HG03097 (cell line): ENCODE measurements around the gene KIAA1671.

ENCODE experiments used
- ATAC-seq: cut with Tn5 transposase; IDR thresholded peaks from one replicate; pipeline ENCODE4 v1.9.1; 2021; ENCODE audit not compliant: unreplicated experiment, low FRiP score

Gene KIAA1671

GRCh38 chr22:24950272-24950902 is 2.1 kb upstream of the KIAA1671 start:
- no peak for ATAC-seq

GRCh38 chr22:24952837-24953383 is 394 bp downstream of the KIAA1671 start:
- ATAC-seq, result no peak

- ATAC-seq, result no peak
Observed at GRCh38 chr22:24953384-24954113, 1.0 kb downstream of the KIAA1671 start.

- ATAC-seq, result no peak
Observed at GRCh38 chr22:24954114-24954463, 1.6 kb downstream of the KIAA1671 start.

- ATAC-seq, result no peak
Observed at GRCh38 chr22:24954856-24955255, 2.3 kb downstream of the KIAA1671 start.

GRCh38 chr22:24957043-24957442 is 4.5 kb downstream of the KIAA1671 start:
- no peak for ATAC-seq

GRCh38 chr22:24961217-24961844 is 8.8 kb downstream of the KIAA1671 start:
- no peak for ATAC-seq

- ATAC-seq, result no peak
Observed at GRCh38 chr22:24962094-24962493, 9.6 kb downstream of the KIAA1671 start.

GRCh38 chr22:24962835-24963234 is 10.3 kb downstream of the KIAA1671 start:
- ATAC-seq, result no peak

- no peak for ATAC-seq
Observed at GRCh38 chr22:24964441-24964840, 11.9 kb downstream of the KIAA1671 start.

GRCh38 chr22:24965822-24966626 is 13.5 kb downstream of the KIAA1671 start:
- ATAC-seq, result no peak

GRCh38 chr22:24968066-24968561 is 15.6 kb downstream of the KIAA1671 start:
- ATAC-seq, result no peak

GRCh38 chr22:24969560-24970301 is 17.2 kb downstream of the KIAA1671 start:
- no peak for ATAC-seq

- ATAC-seq, result no peak
Observed at GRCh38 chr22:24972369-24972768, 19.9 kb downstream of the KIAA1671 start.

- no peak for ATAC-seq
Observed at GRCh38 chr22:24973872-24974271, 21.4 kb downstream of the KIAA1671 start.

GRCh38 chr22:24975125-24975640 is 22.7 kb downstream of the KIAA1671 start:
- no peak for ATAC-seq

GRCh38 chr22:24975813-24976341 is 23.4 kb downstream of the KIAA1671 start:
- no peak for ATAC-seq

GRCh38 chr22:24976442-24977218 is 24.1 kb downstream of the KIAA1671 start:
- ATAC-seq, result no peak
